PC-3 (cell line): ENCODE data around the gene GIMAP8.

ENCODE experiments used
- CTCF ChIP-seq: fragments of 300-600 bp; sonication (generic); conservative IDR thresholded peaks from 2 replicates; pipeline ENCODE4 v1.5.1; 2017; ENCODE audit warnings: antibody characterized with exemption, low read depth, mild to moderate bottlenecking, low read length
- EZH2phosphoT487 ChIP-seq: fragments of 300-600 bp; sonication (generic); IDR thresholded peaks from 2 replicates; pipeline ENCODE4 v1.6.1; 2018; ENCODE audit warnings: mild to moderate bottlenecking, antibody characterized with exemption, low read length, borderline replicate concordance

- no peak for TF ChIP-seq EZH2phosphoT487
- TF ChIP-seq CTCF: no peak
These were observed 66.7 kb downstream of the GIMAP8 start for GRCh38 chr7:150516956-150517745.
